Parathyroid adenoma (tissue), 2 donors: ENCODE results near the gene MAP3K5.

Source experiments
- H2AFZ ChIP-seq: fragments of 300-600 bp; sonication (generic); one replicate; pipeline ENCODE4 v1.7.0; 2017; ENCODE audit warnings: antibody characterized with exemption, mild to moderate bottlenecking
- H3K27ac ChIP-seq: fragments of 300-600 bp; sonication (generic); one replicate; pipeline ENCODE4 v1.7.0; 2017
- H3K27me3 ChIP-seq: fragments of 300-600 bp; sonication (generic); one replicate; pipeline ENCODE4 v1.7.0; 2017; ENCODE audit warnings: low read length; ENCODE audit not compliant: control insufficient read depth, insufficient read depth
- H3K36me3 ChIP-seq: fragments of 300-600 bp; sonication (generic); one replicate; pipeline ENCODE4 v1.7.0; 2017; ENCODE audit warnings: low read length; ENCODE audit not compliant: control insufficient read depth, insufficient read depth
- H3K4me1 ChIP-seq: fragments of 300-600 bp; sonication (generic); one replicate; pipeline ENCODE4 v1.7.0; 2017; ENCODE audit warnings: control low read depth
- H3K4me2 ChIP-seq: fragments of 300-600 bp; sonication (generic); one replicate; pipeline ENCODE4 v1.7.0; 2017; ENCODE audit warnings: low read length
- H3K4me3 ChIP-seq: fragments of 300-600 bp; sonication (generic); one replicate; pipeline ENCODE4 v1.7.0; 2017; ENCODE audit warnings: low read depth, low read length
- H3K79me2 ChIP-seq: fragments of 300-600 bp; sonication (generic); one replicate; pipeline ENCODE4 v1.7.0; 2017; ENCODE audit warnings: control low read depth
- H3K9ac ChIP-seq: fragments of 300-600 bp; sonication (generic); one replicate; pipeline ENCODE4 v1.7.0; 2017; ENCODE audit warnings: mild to moderate bottlenecking
- H3K9me3 ChIP-seq: fragments of 300-600 bp; sonication (generic); one replicate; pipeline ENCODE4 v1.7.0; 2017; ENCODE audit warnings: low read length; ENCODE audit not compliant: control insufficient read depth
- TF ChIP-seq, protein P1 (sequence below): fragments of 300-600 bp; sonication (generic); IDR thresholded peaks from one replicate; pipeline ENCODE4 v1.7.0; 2017; ENCODE audit warnings: antibody characterized with exemption, mild to moderate bottlenecking
- donor health status: primary hyperparathyroidism.

MAP3K5 gene

DNA sequence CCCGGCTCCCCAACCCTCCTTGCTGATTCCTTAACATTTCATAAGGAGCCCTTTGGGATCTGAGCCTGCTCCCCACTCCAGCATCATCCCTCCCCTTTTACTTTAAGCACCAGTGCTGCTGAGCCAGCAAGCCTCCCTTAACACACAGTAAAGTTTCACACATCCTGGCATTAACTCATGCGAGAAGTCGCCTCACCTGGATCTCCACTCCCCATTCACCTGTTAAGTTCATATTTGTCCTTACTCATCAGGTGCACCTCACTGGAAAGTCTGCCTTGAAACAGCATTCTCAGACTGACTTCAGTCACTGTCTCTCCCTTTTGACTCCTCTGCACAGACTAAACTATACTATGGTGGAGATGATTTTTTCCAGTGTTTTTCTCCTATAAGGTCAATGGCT, 194.2 kb downstream of the MAP3K5 start:
- no peaks in the 10 kb centered on the region for H3K9me3 ChIP-seq
- peaks cover 4% of the 10 kb centered on the region for H3K4me1 ChIP-seq
- TF ChIP-seq, protein P1, sequence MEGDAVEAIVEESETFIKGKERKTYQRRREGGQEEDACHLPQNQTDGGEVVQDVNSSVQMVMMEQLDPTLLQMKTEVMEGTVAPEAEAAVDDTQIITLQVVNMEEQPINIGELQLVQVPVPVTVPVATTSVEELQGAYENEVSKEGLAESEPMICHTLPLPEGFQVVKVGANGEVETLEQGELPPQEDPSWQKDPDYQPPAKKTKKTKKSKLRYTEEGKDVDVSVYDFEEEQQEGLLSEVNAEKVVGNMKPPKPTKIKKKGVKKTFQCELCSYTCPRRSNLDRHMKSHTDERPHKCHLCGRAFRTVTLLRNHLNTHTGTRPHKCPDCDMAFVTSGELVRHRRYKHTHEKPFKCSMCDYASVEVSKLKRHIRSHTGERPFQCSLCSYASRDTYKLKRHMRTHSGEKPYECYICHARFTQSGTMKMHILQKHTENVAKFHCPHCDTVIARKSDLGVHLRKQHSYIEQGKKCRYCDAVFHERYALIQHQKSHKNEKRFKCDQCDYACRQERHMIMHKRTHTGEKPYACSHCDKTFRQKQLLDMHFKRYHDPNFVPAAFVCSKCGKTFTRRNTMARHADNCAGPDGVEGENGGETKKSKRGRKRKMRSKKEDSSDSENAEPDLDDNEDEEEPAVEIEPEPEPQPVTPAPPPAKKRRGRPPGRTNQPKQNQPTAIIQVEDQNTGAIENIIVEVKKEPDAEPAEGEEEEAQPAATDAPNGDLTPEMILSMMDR = no peak

DNA sequence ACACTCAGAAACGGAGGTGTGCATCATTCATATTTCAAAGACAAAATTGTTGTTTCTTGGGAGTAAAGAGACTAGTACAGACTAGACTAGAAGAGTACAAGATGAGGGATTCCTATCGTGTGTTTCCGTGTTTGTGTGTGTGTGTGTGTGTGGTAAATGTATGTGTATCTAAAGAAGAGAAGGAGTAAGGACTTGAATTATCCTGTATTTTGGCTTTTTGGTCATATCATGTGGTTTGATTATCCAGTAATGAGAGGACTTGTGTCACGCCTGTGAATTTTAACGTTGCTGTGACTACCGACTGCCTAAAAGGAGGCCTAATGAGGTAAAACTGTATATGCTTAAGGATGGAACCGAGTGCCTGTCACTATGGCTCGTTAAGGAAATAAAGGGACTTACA, 197.6 kb downstream of the MAP3K5 start:
- H3K4me3 ChIP-seq = no peak overlapping the region
- no peak overlapping the region for H3K9ac ChIP-seq
- H3K9me3 ChIP-seq = no peaks in the 10 kb centered on the region
- H3K79me2 ChIP-seq = no peaks in the 10 kb centered on the region
- no peak overlapping the region for H3K4me2 ChIP-seq
- H3K27ac ChIP-seq = no peak overlapping the region
- no peaks in the 10 kb centered on the region for H3K27me3 ChIP-seq
- H3K4me1 ChIP-seq = peaks cover 4% of the 10 kb centered on the region
- H2AFZ ChIP-seq = no peak overlapping the region
- no peaks in the 10 kb centered on the region for H3K36me3 ChIP-seq
- TF ChIP-seq, protein P1 = no peak

More for the DNA sequence above, 194.2 kb downstream of the MAP3K5 start:
- Histone ChIP-seq H3K36me3 (no peaks in the 10 kb centered on the region), H3K9ac (no peak overlapping the region), H3K79me2 (no peaks in the 10 kb centered on the region), H3K27me3 (no peaks in the 10 kb centered on the region), H3K27ac (no peak overlapping the region), H2AFZ (no peak overlapping the region), H3K4me2 (no peak overlapping the region), H3K4me3 (no peak overlapping the region)

GRCh38 chr6:136593748-136594490, 198.4 kb downstream of the MAP3K5 start:
- Histone ChIP-seq H3K4me2 (no peak overlapping the region), H3K27me3 (no peaks in the 10 kb centered on the region), H3K9ac (no peak overlapping the region), H3K27ac (no peak overlapping the region), H3K79me2 (no peaks in the 10 kb centered on the region), H3K9me3 (no peaks in the 10 kb centered on the region), H2AFZ (peak overlapping the region; percentile 9), H3K4me3 (no peak overlapping the region), H3K36me3 (no peaks in the 10 kb centered on the region), H3K4me1 (peaks cover 4% of the 10 kb centered on the region)
- TF ChIP-seq, protein P1 = no peak

DNA sequence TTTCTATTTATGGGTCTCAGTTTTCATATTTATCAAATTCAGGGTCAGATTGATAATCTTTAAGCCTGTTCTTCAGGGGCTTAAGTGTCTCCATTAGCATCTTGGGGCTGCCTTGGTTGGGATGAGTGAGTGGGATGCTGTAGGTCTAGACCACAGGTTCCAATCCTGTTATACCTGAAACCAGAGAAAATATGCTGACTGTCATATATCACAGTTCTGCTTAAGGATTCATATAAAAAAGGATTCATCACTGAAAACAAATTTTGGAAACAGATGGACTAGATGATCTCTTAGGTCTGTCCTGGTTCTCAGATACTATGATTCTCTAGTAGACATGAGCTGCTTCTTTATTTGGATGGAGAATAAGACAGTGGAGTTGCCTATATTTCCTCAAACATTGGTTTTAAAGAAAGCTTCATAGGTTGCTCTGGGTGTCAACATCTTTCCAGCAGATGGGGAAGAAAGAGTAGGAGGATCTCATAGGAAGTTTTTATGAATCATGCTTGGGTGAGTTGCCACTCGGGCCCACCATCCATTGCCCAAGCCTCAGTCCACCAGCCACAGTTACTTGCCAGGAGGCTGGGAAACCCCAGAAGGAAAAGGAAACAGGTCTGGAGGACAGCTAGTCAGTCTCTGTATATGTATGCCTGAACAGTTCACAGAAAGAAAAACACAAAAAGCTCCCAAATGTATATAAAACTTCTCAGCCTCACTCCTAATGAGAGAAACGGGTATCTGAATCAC, 199.2 kb downstream of the MAP3K5 start:
- Histone ChIP-seq H3K27ac (no peak overlapping the region), H3K36me3 (no peaks in the 10 kb centered on the region)

More for the DNA sequence above, 199.2 kb downstream of the MAP3K5 start:
- no peak overlapping the region for H3K4me3 ChIP-seq
- no peaks in the 10 kb centered on the region for H3K27me3 ChIP-seq
- H3K4me2 ChIP-seq = no peak overlapping the region
- no peak overlapping the region for H3K9ac ChIP-seq
- TF ChIP-seq, protein P1 = no peak
- H3K9me3 ChIP-seq = no peaks in the 10 kb centered on the region
- peaks cover 4% of the 10 kb centered on the region for H3K4me1 ChIP-seq
- H2AFZ ChIP-seq = no peak overlapping the region
- H3K79me2 ChIP-seq = no peaks in the 10 kb centered on the region
